ENCODE results near the gene AUH. TPM values are rescaled to one million over a fixed set of nuclear protein-coding genes. Genes with fewer than 3 reads are reported as not detected.

The AUH gene
- polyA plus RNA-seq, 3 donors = 4.0 to 9.9 (median 8.4) TPM

GRCh38 chr9:91185193-91185886, 176.4 kb downstream of the AUH start:
- peak overlapping the region in 3 of 7 donors; percentile 13 to 43 (median 14) for H3K27ac Mint-ChIP-seq
- H3K9me3 Mint-ChIP-seq = peaks cover 4 to 11% (median 7%) of the 10 kb centered on the region in 7 donors
- H3K36me3 ChIP-seq (replicated peaks in 1 of 2; ENCODE audit: control insufficient read depth in 1 of 2, insufficient read depth in 2 of 2, low read length in 2 of 2) = no peaks in the 10 kb centered on the region
- H3K4me1 Mint-ChIP-seq = peaks cover 18% of the 10 kb centered on the region
- intact Hi-C loops (cut with micrococcal nuclease) = no loop called here
- H2AFZ ChIP-seq (ENCODE audit: insufficient read depth, low read depth, low read length, poor library complexity, severe bottlenecking) = no peak overlapping the region
- no peaks in the 10 kb centered on the region for H4K20me1 ChIP-seq (ENCODE audit: insufficient read depth, low read length)
- no peaks in the 10 kb centered on the region for H3K9me3 ChIP-seq (replicated peaks in 1 of 2; ENCODE audit: control insufficient read depth in 1 of 2, insufficient read depth in 1 of 2, low read length in 2 of 2)
- no peak overlapping the region for H3K4me2 ChIP-seq (replicated peaks; ENCODE audit: extremely low read depth, low read length, poor library complexity, severe bottlenecking)
- H3K27me3 ChIP-seq (ENCODE audit: control insufficient read depth in 2 of 2, insufficient read depth in 2 of 2, low read length in 2 of 2) = no peaks in the 10 kb centered on the region
- no peaks in the 10 kb centered on the region for H3K79me2 ChIP-seq (ENCODE audit: insufficient read depth, low read length)
- DNase-seq = no peak
- H3K4me3 ChIP-seq (replicated peaks in 1 of 3; ENCODE audit: low read depth in 2 of 3, low read length in 3 of 3) = no peak overlapping the region
- peaks cover 10 to 14% of the 10 kb centered on the region in 2 donors for H3K4me1 ChIP-seq (ENCODE audit: control insufficient read depth in 1 of 2, insufficient read depth in 2 of 2, low read length in 2 of 2)
- TF ChIP-seq CTCF (IDR thresholded peaks at IDR 0.05) = no peak
- H3K4me3 Mint-ChIP-seq = no peak overlapping the region
- WGBS (ENCODE audit: insufficient coverage) = 59% methylated on average over 6 of the region's 10 CpGs
- H3K27me3 Mint-ChIP-seq (ENCODE audit: low read depth in 3 of 3) = peaks cover 0 to 5% (median 0%) of the 10 kb centered on the region in 3 donors
- no peak overlapping the region for H3K27ac ChIP-seq (ENCODE audit: low read depth in 1 of 2, low read length in 2 of 2)
- H3K36me3 Mint-ChIP-seq = peaks cover 0 to 4% of the 10 kb centered on the region in 2 donors
- H3K9ac ChIP-seq (ENCODE audit: insufficient read depth, low read length, poor library complexity, severe bottlenecking) = no peak overlapping the region

- Histone ChIP-seq H3K27me3 (ENCODE audit: control insufficient read depth in 2 of 2, insufficient read depth in 2 of 2, low read length in 2 of 2) (no peaks in the 10 kb centered on the region), H3K9me3 (replicated peaks in 1 of 2; ENCODE audit: control insufficient read depth in 1 of 2, insufficient read depth in 1 of 2, low read length in 2 of 2) (no peaks in the 10 kb centered on the region), H3K27ac (ENCODE audit: low read depth in 1 of 2, low read length in 2 of 2) (no peak overlapping the region), H4K20me1 (ENCODE audit: insufficient read depth, low read length) (no peaks in the 10 kb centered on the region), H3K79me2 (ENCODE audit: insufficient read depth, low read length) (no peaks in the 10 kb centered on the region), H3K9ac (ENCODE audit: insufficient read depth, low read length, poor library complexity, severe bottlenecking) (no peak overlapping the region), H3K4me2 (replicated peaks; ENCODE audit: extremely low read depth, low read length, poor library complexity, severe bottlenecking) (no peak overlapping the region), H3K4me3 (replicated peaks in 1 of 3; ENCODE audit: low read depth in 2 of 3, low read length in 3 of 3) (no peak overlapping the region), H2AFZ (ENCODE audit: insufficient read depth, low read depth, low read length, poor library complexity, severe bottlenecking) (no peak overlapping the region), H3K4me1 (ENCODE audit: control insufficient read depth in 1 of 2, insufficient read depth in 2 of 2, low read length in 2 of 2) (peaks cover 13 to 19% of the 10 kb centered on the region in 2 donors), H3K36me3 (replicated peaks in 1 of 2; ENCODE audit: control insufficient read depth in 1 of 2, insufficient read depth in 2 of 2, low read length in 2 of 2) (no peaks in the 10 kb centered on the region)
- Mint-ChIP-seq H3K4me3 (no peak overlapping the region), H3K27me3 (ENCODE audit: low read depth in 3 of 3) (peaks cover 0 to 5% (median 1%) of the 10 kb centered on the region in 3 donors), H3K27ac (no peak overlapping the region), H3K36me3 (peaks cover 0 to 7% of the 10 kb centered on the region in 2 donors), H3K9me3 (peaks cover 0 to 2% (median 0%) of the 10 kb centered on the region in 7 donors), H3K4me1 (peaks cover 22% of the 10 kb centered on the region)
- DNase-seq = peak in 2 of 3 donors; percentile 42 to 61
- intact Hi-C loops (cut with micrococcal nuclease) = no loop called here
- no peak for TF ChIP-seq CTCF (IDR thresholded peaks at IDR 0.05)
- 60% methylated on average over 1 of the region's 12 CpGs for WGBS (ENCODE audit: insufficient coverage)
Observed at GRCh38 chr9:91182429-91183225, 179.1 kb downstream of the AUH start.
